Renal cortex interstitium (tissue), 11 donors: ENCODE data around the gene SCAMP3. TPM values are rescaled to one million over a fixed set of nuclear protein-coding genes. Genes with fewer than 3 reads are reported as not detected.
"Not testable (repeated sequence)": the region's sequence is repeated elsewhere in the genome, so short reads cannot be mapped to it uniquely, and the experiment has no call there.

Experiments used
- DNase-seq, 11 donors: peaks; one replicate each; pipeline ENCODE4 v3.0.0-alpha.2; 2013; ENCODE audit warnings: low read depth in 9 of 11, low spot score in 4 of 11; ENCODE audit errors: extremely low read depth in 1 of 11
- polyA plus RNA-seq, 3 donors: library from polyadenylated mRNA; unstranded; fragments of 120-200 nt; gene quantifications; one replicate each; pipeline ENCODE4 v1.2.1, GENCODE V29; 2013; ENCODE audit not compliant: insufficient read length in 3 of 3

SCAMP3 gene
- polyA plus RNA-seq, 3 donors: 52.0 to 65.1 (median 61.8) TPM

DNA sequence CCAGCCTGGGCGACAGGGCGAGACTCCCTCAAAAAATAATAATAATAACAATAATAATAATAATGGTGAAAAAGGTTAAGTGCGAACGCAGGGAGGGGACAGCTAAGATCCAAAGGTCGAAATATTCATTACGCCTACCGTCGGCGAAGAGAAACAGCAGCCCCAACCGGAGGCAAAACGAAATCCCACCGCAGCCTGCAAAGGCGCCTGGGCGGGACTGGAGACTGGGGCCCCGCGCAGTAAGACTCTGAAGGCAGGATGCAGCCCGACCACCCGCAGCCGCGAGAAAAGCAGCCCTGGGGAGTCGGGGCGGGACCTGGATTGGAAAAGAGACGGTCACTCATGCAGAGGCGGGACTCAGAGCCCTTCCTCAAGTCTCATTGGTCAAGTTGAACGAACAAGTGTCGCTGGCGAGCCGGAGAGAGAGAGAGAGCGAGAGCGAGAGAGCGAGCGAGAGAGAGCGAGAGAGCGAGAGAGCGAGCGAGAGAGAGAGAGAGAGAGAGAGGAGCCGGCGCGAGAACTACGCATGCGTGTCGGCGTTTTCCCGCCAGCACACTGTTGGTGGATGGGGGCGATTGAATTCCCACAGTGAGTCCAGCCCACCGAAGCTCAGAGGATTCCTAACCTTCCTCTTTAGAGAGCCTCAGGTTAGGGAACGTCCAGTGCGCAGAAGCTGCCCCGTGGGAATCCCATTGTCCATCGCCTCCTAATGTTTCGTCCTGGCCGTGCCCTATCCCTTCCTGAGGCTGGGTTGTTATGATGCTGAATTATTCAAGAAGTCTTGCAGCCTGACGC lies 17.6 kb downstream of the SCAMP3 start:
- peak; percentile 95 to 99 (median 98) for DNase-seq

DNA sequence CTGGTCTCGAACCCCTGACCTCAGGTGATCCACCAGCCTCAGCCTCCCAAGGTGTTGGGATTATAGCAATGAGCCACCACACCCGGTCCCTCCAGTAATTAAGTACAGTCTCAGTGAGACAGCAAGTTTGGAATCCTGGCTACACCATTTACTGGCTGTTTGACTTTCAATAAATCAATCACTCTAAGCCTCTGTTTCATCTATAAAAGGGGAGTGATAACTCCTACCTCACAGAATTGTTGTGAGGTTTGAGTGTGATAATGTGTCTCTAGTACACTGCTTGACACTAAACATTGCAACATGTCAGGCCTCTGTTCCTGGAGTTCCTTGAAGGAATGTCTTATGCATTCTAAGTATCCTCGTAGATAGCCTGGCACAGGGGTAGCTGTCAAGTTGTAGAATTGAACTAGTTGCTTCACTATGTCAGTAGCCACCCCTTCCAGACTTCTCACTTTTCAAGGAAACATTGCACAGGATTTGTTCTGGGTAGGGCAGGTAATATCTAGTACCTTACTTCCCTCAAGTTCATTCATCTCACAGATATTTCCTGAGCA lies 19.3 kb downstream of the SCAMP3 start:
- no peak for DNase-seq

DNA sequence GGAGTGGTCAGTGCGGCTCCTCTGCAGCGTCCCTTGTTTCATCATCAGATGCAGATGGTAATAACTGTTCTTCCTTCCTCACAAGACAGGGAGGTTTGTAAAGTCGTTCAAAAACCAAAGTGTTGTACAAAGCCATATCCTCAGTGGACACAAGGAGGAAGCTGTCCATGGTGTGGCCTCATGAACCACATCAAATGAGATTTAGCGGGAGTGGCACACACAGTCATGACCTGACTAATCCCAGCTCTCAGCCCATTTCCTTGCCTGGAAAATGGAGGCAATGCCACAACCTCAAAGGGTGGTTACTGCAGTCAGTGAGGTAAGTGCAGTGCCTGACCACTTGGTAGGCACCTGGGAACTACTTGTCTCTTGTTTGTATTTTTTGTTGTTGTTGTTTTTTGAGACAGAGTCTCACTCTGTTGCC lies 20.3 kb downstream of the SCAMP3 start:
- DNase-seq: no peak

DNA sequence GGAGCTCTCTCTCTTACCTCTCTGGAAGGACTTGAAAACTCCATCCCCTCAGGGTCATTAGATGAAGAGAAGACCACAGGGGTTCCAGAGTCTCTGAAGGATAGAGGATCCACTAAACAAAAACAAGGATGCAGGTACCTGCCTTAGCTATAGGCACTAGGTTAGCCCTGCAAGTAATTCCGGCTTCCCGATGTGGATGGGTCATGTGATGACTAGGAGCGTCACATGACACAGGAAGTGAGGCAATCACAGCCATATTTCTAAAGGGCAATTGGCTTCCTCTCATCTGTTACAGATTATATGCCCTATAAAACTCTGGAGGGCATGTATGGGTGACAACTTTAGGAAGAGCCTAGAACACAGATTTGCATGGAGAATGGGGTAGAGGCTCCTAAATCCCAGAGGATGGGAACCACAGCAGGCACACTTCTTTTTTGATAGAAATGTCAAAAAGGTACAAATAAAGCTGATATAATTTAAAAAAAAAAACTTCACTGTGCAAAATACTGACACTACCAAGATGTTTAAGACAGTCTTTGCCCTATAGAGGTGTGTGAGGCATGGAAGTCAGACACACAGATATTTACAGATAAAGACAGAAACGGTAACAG lies 21.0 kb downstream of the SCAMP3 start:
- DNase-seq: peak in 2 of 11 donors; percentile 74 to 83

DNA sequence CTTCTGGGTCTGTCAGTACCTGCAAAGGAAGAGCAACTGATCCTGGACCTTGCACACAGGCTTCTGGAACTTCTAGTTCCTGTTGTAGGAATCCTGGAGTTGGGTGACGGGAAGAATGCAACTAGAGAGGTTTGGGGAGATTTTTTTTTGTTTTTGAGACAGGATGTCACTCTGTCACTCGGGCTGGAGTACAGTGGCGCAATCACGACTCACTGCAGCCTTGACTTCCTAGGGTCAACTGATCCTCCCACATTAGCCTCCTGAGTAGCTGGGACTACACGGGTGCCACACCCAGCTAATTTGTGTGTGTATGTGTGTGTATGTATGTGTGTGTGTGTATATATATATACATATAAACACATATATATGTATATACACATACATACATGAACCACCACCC lies 25.7 kb downstream of the SCAMP3 start:
- no peak for DNase-seq

DNA sequence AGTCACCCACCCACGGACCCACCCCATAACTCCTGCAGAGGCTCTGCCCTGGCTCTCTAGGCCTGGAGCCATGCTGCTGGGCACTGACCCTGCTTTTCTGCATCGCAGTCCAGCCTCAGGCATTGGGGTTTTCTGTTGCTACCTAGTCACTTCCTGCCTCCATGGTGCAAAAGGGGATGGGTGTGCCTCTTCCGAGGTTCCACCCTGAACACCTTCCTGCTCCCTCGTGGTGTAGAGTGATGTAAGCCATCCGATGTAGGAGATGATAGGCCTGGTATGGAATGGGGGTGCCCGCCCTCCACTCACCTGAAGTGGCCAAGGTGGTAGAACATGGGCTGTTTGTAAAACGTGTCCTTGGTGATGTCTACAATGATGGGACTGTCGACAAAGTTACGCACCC lies 26.8 kb downstream of the SCAMP3 start:
- not testable (repeated sequence) for DNase-seq

DNA sequence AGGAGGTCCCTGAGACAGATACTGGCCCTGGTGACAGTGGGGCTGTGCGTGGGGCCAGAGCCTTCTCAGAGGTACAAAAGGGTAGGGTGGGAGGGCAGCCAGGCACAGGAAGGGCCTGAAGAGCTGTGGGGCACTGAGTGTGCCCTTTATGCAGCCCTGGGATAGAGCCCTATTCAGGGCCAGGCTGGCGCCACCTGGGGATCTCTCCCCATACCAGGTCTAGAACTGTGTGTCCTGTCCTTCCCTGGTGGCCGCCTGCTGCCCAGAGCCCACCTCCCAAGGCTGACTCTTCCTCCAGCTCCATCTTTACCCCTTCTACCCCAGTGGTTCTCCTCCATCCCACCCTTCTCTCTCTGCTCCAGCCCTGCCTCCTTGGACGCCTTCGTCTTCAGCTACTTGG lies 28.7 kb downstream of the SCAMP3 start:
- not testable (repeated sequence) for DNase-seq

DNA sequence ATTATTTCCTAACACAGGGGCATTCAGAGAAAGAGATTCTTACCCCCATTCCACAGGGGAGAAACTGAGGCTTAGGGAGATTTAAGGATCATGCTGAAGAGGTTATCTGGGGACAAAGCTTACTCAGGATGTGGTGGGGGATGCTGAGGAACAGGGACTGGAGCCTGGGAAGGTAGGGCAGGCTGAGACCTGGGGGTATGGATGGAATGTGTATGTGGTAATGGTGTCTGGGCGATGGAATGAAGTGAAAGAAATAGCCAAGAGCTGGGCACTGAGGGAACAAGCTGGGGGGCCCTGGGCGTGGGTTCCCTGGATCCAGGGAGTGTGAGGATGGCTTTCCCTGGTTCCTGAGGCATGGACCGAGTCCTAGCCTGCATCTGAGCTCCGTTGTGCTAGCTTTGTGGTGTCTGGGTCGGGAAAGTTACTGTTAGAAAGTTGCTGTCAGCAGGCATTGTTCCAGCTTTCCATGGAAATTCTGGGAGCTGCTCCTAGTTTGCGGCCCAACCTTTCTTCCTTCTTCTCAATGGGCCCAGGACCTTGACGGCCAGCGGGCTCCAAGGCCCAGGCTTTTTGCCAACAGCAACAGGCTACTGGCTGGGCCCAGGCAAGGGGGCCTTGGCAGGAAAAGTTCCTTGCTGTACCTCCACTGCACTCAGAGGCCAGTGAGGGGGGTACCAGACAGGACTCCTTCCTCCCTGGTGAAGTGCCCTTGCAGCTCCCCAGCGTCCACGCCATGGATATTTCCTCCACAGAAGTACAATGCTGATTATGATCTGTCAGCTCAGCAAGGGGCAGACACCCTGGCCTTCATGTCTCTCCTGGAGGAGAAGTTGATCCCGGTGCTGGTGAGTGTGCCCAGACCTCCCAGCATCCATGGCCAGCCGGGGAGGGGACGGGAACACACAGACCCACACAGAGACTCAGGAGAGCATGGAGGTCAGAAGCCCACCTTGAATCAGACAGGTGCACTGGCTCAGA lies 29.9 kb downstream of the SCAMP3 start:
- DNase-seq: not testable (repeated sequence)

DNA sequence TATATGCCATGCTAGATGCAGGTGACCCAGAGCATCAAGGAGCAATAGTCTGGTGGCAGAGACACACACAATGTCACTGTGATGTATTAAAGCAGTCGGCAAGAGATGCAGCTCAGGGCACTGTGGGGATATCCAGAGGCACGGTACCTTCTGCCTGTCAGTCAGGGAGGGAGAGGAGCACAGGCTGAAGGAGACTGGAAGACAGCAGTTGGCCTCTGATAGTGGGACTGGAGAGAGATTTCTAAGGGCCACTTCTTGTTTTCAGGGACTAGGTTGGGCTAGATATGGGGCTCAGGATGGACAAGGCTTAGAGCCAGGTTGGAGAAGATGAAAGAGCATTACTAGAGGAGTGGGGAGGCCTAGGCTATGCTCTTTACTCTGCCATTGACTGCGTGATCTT lies 30.9 kb downstream of the SCAMP3 start:
- DNase-seq: not testable (repeated sequence)

DNA sequence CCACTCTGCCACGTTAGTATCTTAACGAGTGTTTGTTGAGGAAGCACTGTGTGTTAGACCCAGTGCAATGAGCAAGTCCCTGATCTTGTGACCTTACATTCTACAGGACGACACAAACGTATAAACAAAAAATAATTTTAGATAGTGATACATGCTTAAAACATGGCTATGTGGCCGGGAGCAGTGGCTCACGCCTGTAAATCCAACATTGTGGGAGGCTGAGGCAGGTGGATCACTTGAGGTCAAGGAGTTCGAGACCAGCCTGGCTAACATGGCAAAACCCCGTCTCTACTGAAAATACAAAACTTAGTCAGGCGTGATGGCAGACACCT lies 34.1 kb downstream of the SCAMP3 start:
- DNase-seq: no peak

DNA sequence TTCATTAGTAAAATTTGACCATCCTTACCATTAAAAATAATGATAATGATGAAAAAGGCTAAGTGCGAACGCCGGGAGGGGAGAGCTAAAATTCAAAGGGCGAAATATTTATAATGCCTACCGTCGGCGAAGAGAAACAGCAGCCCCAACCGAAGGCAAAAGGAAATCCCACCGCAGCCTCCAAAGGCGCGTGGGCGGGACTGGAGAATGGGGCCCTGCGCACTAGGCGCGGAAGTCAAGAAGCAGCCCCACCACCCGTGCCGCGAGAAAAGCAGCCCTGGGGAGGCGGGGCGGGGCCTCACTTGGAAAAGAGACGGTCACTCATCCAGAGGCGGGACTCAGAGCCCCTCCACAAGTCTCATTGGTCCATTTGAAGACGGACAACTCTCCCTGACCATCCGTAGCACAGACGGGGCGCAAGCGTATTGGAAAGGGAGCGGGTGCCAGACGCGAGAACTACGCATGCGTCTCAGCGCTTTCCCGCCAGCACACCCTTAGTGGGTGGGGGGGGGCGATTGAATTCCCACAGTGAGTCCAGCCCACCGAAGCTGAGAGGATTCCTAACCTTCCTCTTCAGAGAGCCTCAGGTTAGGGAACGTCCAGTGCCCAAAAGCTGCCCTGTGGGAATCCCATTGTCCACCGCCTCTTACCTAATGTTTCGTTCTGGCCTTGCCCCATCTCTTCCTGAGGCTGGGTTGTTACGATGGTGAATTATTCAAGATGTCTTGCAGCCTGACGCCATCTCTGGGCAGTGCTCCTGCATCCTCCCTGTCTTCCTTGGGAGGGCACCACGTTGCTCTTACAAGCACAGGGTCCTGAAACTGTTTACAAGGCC lies 34.7 kb downstream of the SCAMP3 start:
- peak; percentile 96 to 100 (median 99) for DNase-seq

DNA sequence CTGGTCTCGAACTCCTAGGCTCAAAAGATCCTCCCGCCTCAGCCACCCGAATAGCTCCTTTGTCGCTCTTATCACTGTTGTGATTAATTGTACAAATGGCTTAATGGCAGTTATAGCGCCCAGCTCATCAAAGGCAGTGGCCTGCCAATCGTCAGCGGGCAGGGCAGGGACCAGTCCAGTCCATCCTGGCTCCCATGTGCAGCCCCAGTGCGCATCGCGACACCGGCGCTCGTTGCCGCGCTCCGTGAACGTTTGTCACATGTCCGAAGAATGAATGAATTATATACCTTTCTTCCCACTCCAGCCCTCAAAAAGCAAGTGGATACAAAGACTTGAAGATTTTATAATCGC lies 35.3 kb downstream of the SCAMP3 start:
- DNase-seq: peak in 2 of 11 donors; percentile 49 to 94

DNA sequence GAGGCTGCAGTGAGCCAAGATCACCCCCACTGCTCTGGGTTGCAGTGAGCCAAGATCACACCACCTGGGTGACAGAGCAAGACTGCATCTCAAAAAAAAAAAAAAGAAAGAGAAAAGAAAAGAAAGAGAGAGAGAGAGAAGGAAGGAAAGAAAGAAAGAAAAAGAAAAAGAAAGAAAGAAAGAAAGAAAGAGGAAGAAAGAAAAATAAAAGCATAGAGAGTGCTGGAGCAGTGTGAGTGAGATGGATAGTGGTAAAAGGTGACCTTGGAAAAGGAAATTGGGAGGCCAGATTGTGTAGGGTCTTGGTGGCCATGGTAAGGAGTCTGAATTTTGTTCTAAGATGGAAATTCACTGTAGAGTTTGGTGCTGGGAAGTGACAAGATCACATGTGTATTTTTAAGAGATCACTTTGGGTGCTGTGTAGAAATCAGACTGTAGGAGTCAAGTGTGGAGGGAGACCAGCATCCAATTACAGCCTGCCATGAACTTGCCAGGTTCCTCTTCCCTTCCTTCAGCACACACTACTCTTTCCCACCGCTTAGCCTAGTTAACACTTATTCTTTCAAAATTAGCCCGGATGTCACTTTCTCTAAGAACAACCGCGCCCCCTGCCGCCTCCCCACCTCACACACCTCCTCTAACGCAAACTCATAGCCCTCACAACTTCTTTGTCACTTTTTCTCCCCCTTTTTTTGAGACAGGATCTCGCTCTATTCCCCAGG lies 35.8 kb downstream of the SCAMP3 start:
- peak in 2 of 11 donors; percentile 71 to 90 for DNase-seq

DNA sequence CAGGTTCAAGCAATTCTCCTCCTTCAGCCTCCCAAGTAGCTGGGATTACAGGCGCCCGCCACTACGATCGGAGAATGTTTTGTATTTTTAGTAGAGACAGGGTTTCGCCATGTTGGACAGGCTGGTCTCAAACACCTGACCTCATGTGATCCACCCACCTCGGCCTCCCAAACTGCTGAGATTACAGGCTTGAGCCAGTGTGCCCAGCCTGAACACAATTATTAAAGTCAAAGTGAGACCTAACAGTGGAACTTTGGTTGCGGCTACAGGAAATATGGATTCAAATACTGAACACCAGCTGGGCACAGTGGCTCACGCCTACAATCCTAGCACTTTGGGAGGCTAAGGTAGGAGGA lies 36.8 kb downstream of the SCAMP3 start:
- DNase-seq: not testable (repeated sequence)

DNA sequence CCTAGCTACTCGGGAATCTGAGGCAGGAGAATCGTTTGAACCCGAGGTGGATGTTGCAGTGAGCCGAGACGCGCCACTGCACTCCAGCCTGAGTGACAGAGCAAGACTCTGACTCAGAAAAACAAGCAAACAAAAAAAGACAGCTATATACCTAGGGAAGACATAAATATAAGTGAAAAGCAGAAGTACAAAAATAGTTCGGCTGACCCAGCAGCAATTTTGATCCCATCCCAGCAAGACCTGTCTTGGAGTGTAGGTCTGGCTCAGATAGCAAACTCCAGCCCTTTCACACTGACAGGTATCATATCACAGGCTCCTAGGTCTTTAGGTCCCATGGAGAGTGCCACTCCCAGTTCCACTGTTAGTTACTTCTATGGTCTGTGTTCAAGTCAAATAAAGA lies 39.1 kb downstream of the SCAMP3 start:
- no peak for DNase-seq

DNA sequence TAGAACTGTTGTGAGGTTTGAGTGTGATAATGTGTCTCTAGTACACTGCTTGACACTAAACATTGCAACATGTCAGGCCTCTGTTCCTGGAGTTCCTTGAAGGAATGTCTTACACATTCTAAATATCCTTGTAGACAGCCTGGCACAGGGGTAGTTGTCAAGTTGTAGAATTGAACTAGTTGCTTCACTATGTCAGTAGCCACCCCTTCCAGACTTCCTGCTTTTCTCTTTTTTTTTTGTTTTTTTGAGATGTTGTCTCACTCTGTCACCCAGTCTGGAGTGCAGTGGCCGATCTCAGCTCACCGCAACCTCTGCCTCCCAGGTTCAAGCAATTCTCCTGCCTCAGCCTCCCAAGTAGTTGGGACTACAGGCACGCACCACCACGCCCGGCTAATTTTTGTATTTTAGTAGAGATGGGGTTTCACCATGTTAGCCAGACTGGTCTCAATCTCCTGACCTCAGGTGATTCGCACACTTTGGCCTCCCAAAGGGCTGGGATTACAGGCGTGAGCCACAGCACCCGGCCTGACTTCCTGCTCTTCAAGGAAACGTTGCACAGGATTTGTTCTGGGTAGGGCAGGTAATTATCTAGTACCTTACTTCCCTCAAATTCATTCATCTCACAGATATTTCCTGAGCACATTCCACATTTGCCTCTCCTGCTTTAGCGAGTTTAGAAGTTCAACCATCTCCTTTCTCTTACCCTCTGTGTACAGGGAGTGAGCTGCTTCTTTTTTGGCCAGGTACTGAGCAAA lies 41.8 kb downstream of the SCAMP3 start:
- DNase-seq: not testable (repeated sequence)

DNA sequence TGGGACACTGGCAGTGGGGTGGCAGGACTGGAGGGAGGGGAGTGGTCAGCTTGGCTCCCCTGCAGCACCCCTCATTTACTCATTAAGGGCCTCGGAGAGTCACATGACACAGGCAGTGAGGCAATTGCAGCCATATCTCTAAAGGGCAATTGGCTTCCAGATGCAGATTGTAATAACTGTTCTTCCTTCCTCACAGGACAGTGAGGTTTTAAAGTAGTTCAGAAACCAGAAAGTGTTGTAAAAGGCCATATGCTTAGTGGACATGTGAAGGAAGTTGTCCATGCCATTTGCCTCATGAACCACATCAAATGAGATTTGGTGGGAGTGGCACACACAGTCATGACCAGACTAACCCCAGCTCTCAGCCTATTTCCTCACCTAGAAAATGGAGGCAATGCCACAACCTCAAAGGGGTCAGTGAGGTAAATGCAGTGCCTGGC lies 42.5 kb downstream of the SCAMP3 start:
- DNase-seq: peak in 1 of 11 donors; percentile 84
